GM23248 (cell line): ENCODE results near the gene BCR. TPM values are rescaled to one million over a fixed set of nuclear protein-coding genes. Genes with fewer than 3 reads are reported as not detected.

Source experiments
- DNase-seq: peaks from one replicate; pipeline ENCODE4 v3.0.0-alpha.2; 2015
- H2AFZ ChIP-seq: fragments of 200-600 bp; sonication (generic); 2 replicates; pipeline ENCODE4 v1.6.1; 2016; ENCODE audit warnings: antibody characterized with exemption
- H3F3A ChIP-seq: fragments of 200-600 bp; sonication (generic); 2 replicates; pipeline ENCODE4 v1.6.1; 2016; ENCODE audit warnings: mild to moderate bottlenecking, antibody characterized with exemption, mixed run types; ENCODE audit not compliant: insufficient read depth
- H3K27ac ChIP-seq: fragments of 200-600 bp; sonication (generic); 2 replicates; pipeline ENCODE4 v1.5.1; 2016; ENCODE audit warnings: mild to moderate bottlenecking
- H3K27me3 ChIP-seq: fragments of 200-600 bp; sonication (generic); replicated peaks from 2 replicates; pipeline ENCODE4 v1.6.1; 2016; ENCODE audit warnings: mild to moderate bottlenecking; ENCODE audit not compliant: insufficient read depth
- H3K36me3 ChIP-seq: fragments of 200-600 bp; sonication (generic); 2 replicates; pipeline ENCODE4 v1.6.1; 2016; ENCODE audit warnings: low read depth, mild to moderate bottlenecking
- H3K4me1 ChIP-seq: fragments of 200-600 bp; sonication (generic); 2 replicates; pipeline ENCODE4 v1.6.1; 2016; ENCODE audit warnings: mild to moderate bottlenecking; ENCODE audit not compliant: insufficient read depth
- H3K4me2 ChIP-seq: fragments of 200-600 bp; sonication (generic); one replicate; pipeline ENCODE4 v1.6.1; 2016; ENCODE audit warnings: mild to moderate bottlenecking; ENCODE audit not compliant: unreplicated experiment
- H3K4me3 ChIP-seq: fragments of 200-600 bp; sonication (generic); 2 replicates; pipeline ENCODE4 v1.5.1; 2016; ENCODE audit warnings: mild to moderate bottlenecking
- H3K79me2 ChIP-seq: fragments of 200-600 bp; sonication (generic); 2 replicates; pipeline ENCODE4 v1.6.1; 2016; ENCODE audit warnings: mild to moderate bottlenecking; ENCODE audit not compliant: insufficient read depth
- H3K9ac ChIP-seq: fragments of 200-600 bp; sonication (generic); 2 replicates; pipeline ENCODE4 v1.6.1; 2016; ENCODE audit warnings: mild to moderate bottlenecking
- H3K9me2 ChIP-seq: fragments of 200-600 bp; sonication (generic); 2 replicates; pipeline ENCODE4 v1.6.1; 2016; ENCODE audit warnings: mixed run types, mild to moderate bottlenecking, moderate library complexity; ENCODE audit not compliant: insufficient read depth
- H3K9me3 ChIP-seq: fragments of 200-600 bp; sonication (generic); one replicate; pipeline ENCODE4 v1.6.1; 2017; ENCODE audit warnings: low read depth
- H4K20me1 ChIP-seq: fragments of 200-600 bp; sonication (generic); 2 replicates; pipeline ENCODE4 v1.6.0; 2016; ENCODE audit not compliant: insufficient read depth
- EZH2 ChIP-seq: fragments of 200-600 bp; sonication (generic); IDR thresholded peaks from 2 replicates; pipeline ENCODE4 v1.6.1; 2018; ENCODE audit warnings: antibody characterized with exemption, mild to moderate bottlenecking; ENCODE audit not compliant: insufficient read depth, poor library complexity, severe bottlenecking
- EZH2phosphoT487 ChIP-seq: fragments of 200-600 bp; sonication (generic); IDR thresholded peaks from 2 replicates; pipeline ENCODE4 v1.6.1; 2018; ENCODE audit warnings: antibody characterized with exemption, moderate library complexity, mild to moderate bottlenecking, low read depth; ENCODE audit not compliant: insufficient read depth
- WGBS, 2 experiments: methylation state at CpG; one replicate each; pipeline ENCODE4 v1.1.6; 2015 to 2017; ENCODE audit warnings: low lambda C conversion rate in 2 of 2, low coverage in 1 of 2; ENCODE audit errors: missing lambda C conversion rate in 2 of 2; 5-methylcytosine and 5-hydroxymethylcytosine counted together
- in situ Hi-C: fragments of 300-500 bp; cut with MboI; formaldehyde crosslinking; loops from 2 replicates; pipeline ENCODE4 v1.15.0; 2020
- polyA plus RNA-seq: library from polyadenylated mRNA; unstranded; fragments of >200 nt; fragmentation: Nextera tagmentation; extraction: Ambion mirVana; gene quantifications from 2 replicates; pipeline ENCODE4 v1.2.1, GENCODE V29; 2016
- total RNA-seq: library from RNA; depleted of rRNA; stranded (reverse); fragments of >200 nt; shearing (Covaris generic); gene quantifications from 2 replicates; pipeline ENCODE4 v1.2.3, GENCODE V29; 2014

Gene BCR
- total and polyA plus RNA-seq, 2 experiments from 2014 or later = 4.7 to 30.0 TPM

- Histone ChIP-seq H3K4me2 (no peak overlapping the region), H3F3A (no peaks in the 10 kb centered on the region), H2AFZ (no peak overlapping the region), H3K27ac (no peak overlapping the region), H3K9ac (no peak overlapping the region), H3K4me3 (no peak overlapping the region), H3K27me3 (no peaks in the 10 kb centered on the region), H3K79me2 (peaks cover 100% of the 10 kb centered on the region), H3K36me3 (no peaks in the 10 kb centered on the region), H3K9me3 (no peaks in the 10 kb centered on the region), H4K20me1 (no peaks in the 10 kb centered on the region), H3K4me1 (peaks cover 24% of the 10 kb centered on the region), H3K9me2 (no peaks in the 10 kb centered on the region)
- in situ Hi-C loops = no loop called here
- no peak for TF ChIP-seq EZH2phosphoT487
- no peak for TF ChIP-seq EZH2
- 93 to 94% methylated on average over 14 of the region's 14 CpGs for WGBS, 2 experiments
- DNase-seq = no peak
These were observed 56.3 kb downstream of the BCR start for GRCh38 chr22:23236440-23237184.

- H3K4me3 ChIP-seq = no peak overlapping the region
- DNase-seq = no peak
- 64 to 68% methylated on average over 16 of the region's 16 CpGs for WGBS, 2 experiments
- no peaks in the 10 kb centered on the region for H3K36me3 ChIP-seq
- no peak overlapping the region for H3K27ac ChIP-seq
- H3K79me2 ChIP-seq = peaks cover 100% of the 10 kb centered on the region
- in situ Hi-C loops = no loop called here
- H2AFZ ChIP-seq = no peak overlapping the region
- H4K20me1 ChIP-seq = no peaks in the 10 kb centered on the region
- H3K4me1 ChIP-seq = peaks cover 21% of the 10 kb centered on the region
- H3K4me2 ChIP-seq = no peak overlapping the region
- TF ChIP-seq EZH2 = no peak
- no peak for TF ChIP-seq EZH2phosphoT487
- H3K9me2 ChIP-seq = no peaks in the 10 kb centered on the region
- no peaks in the 10 kb centered on the region for H3K27me3 ChIP-seq
- no peak overlapping the region for H3K9ac ChIP-seq
- H3F3A ChIP-seq = no peaks in the 10 kb centered on the region
- H3K9me3 ChIP-seq = no peaks in the 10 kb centered on the region
These were observed 57.0 kb downstream of the BCR start for GRCh38 chr22:23237201-23237798.

- TF ChIP-seq EZH2 (no peak), EZH2phosphoT487 (no peak)
- Histone ChIP-seq H3K4me1 (peaks cover 25% of the 10 kb centered on the region), H3K9me2 (no peaks in the 10 kb centered on the region), H4K20me1 (no peaks in the 10 kb centered on the region), H3K27me3 (no peaks in the 10 kb centered on the region), H3K36me3 (no peaks in the 10 kb centered on the region), H2AFZ (no peak overlapping the region), H3K9ac (no peak overlapping the region), H3K4me2 (no peak overlapping the region), H3F3A (no peaks in the 10 kb centered on the region), H3K4me3 (no peak overlapping the region), H3K27ac (no peak overlapping the region), H3K9me3 (no peaks in the 10 kb centered on the region), H3K79me2 (peaks cover 100% of the 10 kb centered on the region)
- in situ Hi-C loops = no loop called here
- DNase-seq = no peak
- 95 to 97% methylated on average over 10 of the region's 10 CpGs for WGBS, 2 experiments
These were observed 57.5 kb downstream of the BCR start for GRCh38 chr22:23237841-23238240.

- Histone ChIP-seq H4K20me1 (no peaks in the 10 kb centered on the region), H3F3A (no peaks in the 10 kb centered on the region), H3K79me2 (peaks cover 100% of the 10 kb centered on the region), H3K4me3 (no peak overlapping the region), H3K9me2 (no peaks in the 10 kb centered on the region), H3K4me1 (peaks cover 18% of the 10 kb centered on the region), H3K36me3 (no peaks in the 10 kb centered on the region), H3K27me3 (no peaks in the 10 kb centered on the region), H3K4me2 (no peak overlapping the region), H2AFZ (no peak overlapping the region), H3K9ac (no peak overlapping the region), H3K9me3 (no peaks in the 10 kb centered on the region), H3K27ac (no peak overlapping the region)
- in situ Hi-C loops = no loop called here
- TF ChIP-seq EZH2 (no peak), EZH2phosphoT487 (no peak)
- DNase-seq = no peak
- 97 to 100% methylated on average over 4 to 9 of the region's 9 CpGs for WGBS, 2 experiments
These were observed 58.4 kb downstream of the BCR start for GRCh38 chr22:23238707-23239106.
